SH-SY5Y (cell line): ENCODE data around the gene PDE6D.

Source experiments
- GATA2 ChIP-seq: IDR thresholded peaks from 2 replicates; pipeline ENCODE4 v1.6.1; 2011; ENCODE audit warnings: mild to moderate bottlenecking, low read depth, low read length
- GATA3 ChIP-seq: IDR thresholded peaks from 2 replicates; pipeline ENCODE4 v1.6.1; 2011; ENCODE audit warnings: low read depth, mild to moderate bottlenecking, low read length, moderate library complexity

- TF ChIP-seq GATA2, result no peak
- no peak for TF ChIP-seq GATA3
Measured at GRCh38 chr2:231709981-231710798, 70.9 kb downstream of the PDE6D start.
